GM21576 (cell line): ENCODE results near the gene NYAP2.

Experiments used
- ATAC-seq: cut with Tn5 transposase; IDR thresholded peaks from one replicate; pipeline ENCODE4 v1.9.1; 2021; ENCODE audit warnings: mild to moderate bottlenecking, moderate library complexity; ENCODE audit not compliant: unreplicated experiment

NYAP2 gene

GRCh38 chr2:225691711-225692110 is 292.2 kb downstream of the NYAP2 start:
- no peak for ATAC-seq

GRCh38 chr2:225693259-225693658 is 293.7 kb downstream of the NYAP2 start:
- no peak for ATAC-seq

- no peak for ATAC-seq
Observed at GRCh38 chr2:225694664-225695063, 295.2 kb downstream of the NYAP2 start.

- ATAC-seq = no peak
Observed at GRCh38 chr2:225697936-225698335, 298.4 kb downstream of the NYAP2 start.
